Vagina (tissue), 2 donors: ENCODE results near the gene TULP1. TPM values are rescaled to one million over a fixed set of nuclear protein-coding genes. Genes with fewer than 3 reads are reported as not detected.

Source experiments
- DNase-seq, 2 donors: peaks; one replicate each; pipeline ENCODE4 v3.0.0-alpha.2; 2017; ENCODE audit errors: extremely low spot score in 2 of 2
- H3K27ac ChIP-seq: fragments of 200-600 bp; sonication (generic); one replicate; pipeline ENCODE4 v1.5.1; 2019
- H3K27me3 ChIP-seq: fragments of 200-600 bp; sonication (generic); one replicate; pipeline ENCODE4 v1.5.1; 2019
- H3K36me3 ChIP-seq, 2 donors: fragments of 200-600 bp; sonication (generic); one replicate each; pipeline ENCODE4 v1.5.1; 2017 to 2019
- H3K4me1 ChIP-seq: fragments of 200-600 bp; sonication (generic); one replicate; pipeline ENCODE4 v1.5.1; 2019
- H3K4me3 ChIP-seq, 2 donors: fragments of 200-600 bp; sonication (generic); 1 replicate in 1 of 2; 2 replicates in 1 of 2; pipeline ENCODE4 v1.5.1; 2016 to 2019
- H3K9me3 ChIP-seq: fragments of 200-600 bp; sonication (generic); one replicate; pipeline ENCODE4 v1.5.1; 2019
- POLR2A ChIP-seq, 2 donors: fragments of 450-650 bp; IDR thresholded peaks; one replicate each; pipeline ENCODE4 v1.6.1; 2017; ENCODE audit warnings: antibody characterized with exemption in 2 of 2, mild to moderate bottlenecking in 2 of 2, moderate library complexity in 2 of 2
- POLR2AphosphoS5 ChIP-seq, 2 donors: sonication (generic); formaldehyde crosslinking; IDR thresholded peaks; one replicate each; pipeline ENCODE4 v1.9.0; 2017; ENCODE audit warnings: antibody characterized with exemption in 2 of 2, mild to moderate bottlenecking in 2 of 2, low read depth in 1 of 2; ENCODE audit not compliant: insufficient read depth in 1 of 2
- intact Hi-C: fragments of 100-400 bp; cut with DNase I; formaldehyde crosslinking; loops from one replicate; pipeline ENCODE4 v1.15.1; 2023
- total RNA-seq: library from RNA; depleted of rRNA; stranded (reverse); fragments of >200 nt; gene quantifications from one replicate; pipeline ENCODE4 v1.2.3, GENCODE V29; 2016
- TF ChIP-seq, protein P1 (sequence below), 3 experiments: fragments of 450-650 bp in 2 of 3; fragments of 200-600 bp in 1 of 3; sonication (generic) in 1 of 3; IDR thresholded peaks; one replicate each; pipeline ENCODE4 v1.5.1; 2017 to 2019; ENCODE audit warnings: antibody characterized with exemption in 3 of 3, mild to moderate bottlenecking in 2 of 3, moderate library complexity in 2 of 3

The TULP1 gene
- total RNA-seq, 1 donor from 2014 or later = not detected

GRCh38 chr6:35478259-35478658, 34.4 kb downstream of the TULP1 start:
- peaks cover 0 to 44% of the 10 kb centered on the region in 2 donors for H3K36me3 ChIP-seq
- H3K27me3 ChIP-seq = no peaks in the 10 kb centered on the region
- TF ChIP-seq POLR2AphosphoS5 (IDR thresholded peaks at IDR 0.05; ENCODE audit: insufficient read depth in 1 of 2, low read depth in 1 of 2) (no peak), POLR2A (IDR thresholded peaks at IDR 0.05) (no peak)
- TF ChIP-seq, protein P1, sequence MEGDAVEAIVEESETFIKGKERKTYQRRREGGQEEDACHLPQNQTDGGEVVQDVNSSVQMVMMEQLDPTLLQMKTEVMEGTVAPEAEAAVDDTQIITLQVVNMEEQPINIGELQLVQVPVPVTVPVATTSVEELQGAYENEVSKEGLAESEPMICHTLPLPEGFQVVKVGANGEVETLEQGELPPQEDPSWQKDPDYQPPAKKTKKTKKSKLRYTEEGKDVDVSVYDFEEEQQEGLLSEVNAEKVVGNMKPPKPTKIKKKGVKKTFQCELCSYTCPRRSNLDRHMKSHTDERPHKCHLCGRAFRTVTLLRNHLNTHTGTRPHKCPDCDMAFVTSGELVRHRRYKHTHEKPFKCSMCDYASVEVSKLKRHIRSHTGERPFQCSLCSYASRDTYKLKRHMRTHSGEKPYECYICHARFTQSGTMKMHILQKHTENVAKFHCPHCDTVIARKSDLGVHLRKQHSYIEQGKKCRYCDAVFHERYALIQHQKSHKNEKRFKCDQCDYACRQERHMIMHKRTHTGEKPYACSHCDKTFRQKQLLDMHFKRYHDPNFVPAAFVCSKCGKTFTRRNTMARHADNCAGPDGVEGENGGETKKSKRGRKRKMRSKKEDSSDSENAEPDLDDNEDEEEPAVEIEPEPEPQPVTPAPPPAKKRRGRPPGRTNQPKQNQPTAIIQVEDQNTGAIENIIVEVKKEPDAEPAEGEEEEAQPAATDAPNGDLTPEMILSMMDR (IDR thresholded peaks at IDR 0.05) = no peak
- H3K27ac ChIP-seq = no peak overlapping the region
- no peak overlapping the region for H3K4me3 ChIP-seq
- intact Hi-C loops = no loop called here
- no peaks in the 10 kb centered on the region for H3K4me1 ChIP-seq
- no peak for DNase-seq
- no peaks in the 10 kb centered on the region for H3K9me3 ChIP-seq

DNA sequence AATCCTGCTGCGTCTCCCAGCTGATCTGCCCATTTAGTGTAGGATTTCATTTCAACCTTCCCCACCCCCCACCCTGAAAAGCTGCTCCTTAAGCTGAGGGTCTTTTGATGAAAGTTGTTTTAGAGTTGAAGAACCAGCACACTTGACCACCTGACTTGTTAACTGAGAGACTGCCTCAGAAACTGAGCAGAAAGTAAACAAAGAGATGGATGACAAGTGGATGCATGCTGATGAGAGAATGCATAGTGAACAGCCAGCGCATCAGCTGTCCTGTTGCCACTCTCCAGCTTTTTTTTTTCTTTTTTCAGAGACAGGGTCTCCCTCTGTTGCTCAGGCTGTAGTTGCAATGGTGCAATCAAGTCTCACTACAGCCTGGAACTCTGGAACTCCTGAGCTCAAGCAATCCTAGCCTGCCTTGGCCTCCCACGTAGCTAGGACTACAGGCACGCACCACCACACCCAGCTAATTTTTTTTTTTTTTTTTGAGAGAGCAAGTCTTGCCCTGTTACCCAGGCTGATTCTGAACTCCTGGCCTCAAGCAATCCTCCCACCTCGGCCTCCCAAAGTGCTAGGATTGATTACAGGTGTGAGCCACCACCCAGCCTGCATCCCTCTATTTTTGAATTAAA, 35.0 kb downstream of the TULP1 start:
- DNase-seq = no peak
- Histone ChIP-seq H3K27ac (no peak overlapping the region), H3K4me1 (peaks cover 2% of the 10 kb centered on the region), H3K4me3 (no peak overlapping the region), H3K27me3 (no peaks in the 10 kb centered on the region), H3K9me3 (no peaks in the 10 kb centered on the region), H3K36me3 (peaks cover 0 to 44% of the 10 kb centered on the region in 2 donors)
- TF ChIP-seq, protein P1 (IDR thresholded peaks at IDR 0.05) = no peak
- TF ChIP-seq POLR2A (IDR thresholded peaks at IDR 0.05) (no peak), POLR2AphosphoS5 (IDR thresholded peaks at IDR 0.05; ENCODE audit: insufficient read depth in 1 of 2, low read depth in 1 of 2) (no peak)
- intact Hi-C loops = no loop called here

DNA sequence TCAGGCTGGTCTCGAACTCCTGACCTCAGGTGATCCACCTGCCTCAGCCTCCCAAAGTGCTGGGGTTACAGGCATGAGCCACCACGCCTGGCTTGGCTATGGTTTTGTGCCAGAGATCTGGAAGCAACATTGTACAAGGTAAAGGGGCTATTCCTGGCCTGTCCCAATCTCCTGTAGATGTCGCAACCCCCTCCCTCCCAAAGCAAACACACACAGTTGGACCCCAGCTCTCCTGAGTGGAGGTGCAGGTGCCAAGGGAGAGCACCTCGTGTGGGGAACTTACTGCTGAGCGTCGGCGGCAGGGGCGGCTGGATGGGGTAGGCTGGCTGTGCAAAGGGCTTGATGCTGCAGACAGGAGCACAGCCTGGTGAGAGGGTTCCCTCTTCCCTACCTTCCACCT, 35.7 kb downstream of the TULP1 start:
- H3K9me3 ChIP-seq = no peaks in the 10 kb centered on the region
- TF ChIP-seq POLR2AphosphoS5 (IDR thresholded peaks at IDR 0.05; ENCODE audit: insufficient read depth in 1 of 2, low read depth in 1 of 2) (no peak), POLR2A (IDR thresholded peaks at IDR 0.05) (no peak)
- TF ChIP-seq, protein P1 (IDR thresholded peaks at IDR 0.05) = no peak
- no peak for DNase-seq
- intact Hi-C loops = no loop called here
- H3K4me3 ChIP-seq = no peak overlapping the region
- H3K36me3 ChIP-seq = peaks cover 0 to 44% of the 10 kb centered on the region in 2 donors
- peaks cover 8% of the 10 kb centered on the region for H3K4me1 ChIP-seq
- H3K27ac ChIP-seq = no peak overlapping the region
- no peaks in the 10 kb centered on the region for H3K27me3 ChIP-seq

DNA sequence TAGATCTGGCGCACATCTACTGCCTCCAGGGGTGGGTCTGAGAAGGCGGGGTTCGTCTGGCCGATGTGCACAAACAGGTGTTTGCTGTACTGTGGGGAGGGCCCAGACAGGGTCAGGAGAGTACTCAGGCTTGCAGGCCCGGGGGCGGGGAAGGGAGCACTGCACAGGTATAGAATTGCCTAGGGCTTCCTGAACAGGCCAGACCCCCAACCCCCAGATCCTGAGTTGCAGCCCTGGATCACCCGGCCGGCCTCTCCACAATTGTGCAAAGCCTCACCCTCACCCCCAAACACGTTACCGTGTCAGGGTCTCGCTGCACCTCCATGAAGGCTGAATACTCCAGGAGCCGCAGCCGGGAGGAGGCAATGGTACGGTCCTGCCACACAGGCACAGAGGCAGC, 36.7 kb downstream of the TULP1 start:
- no peak for DNase-seq
- H3K27ac ChIP-seq = no peak overlapping the region
- H3K4me3 ChIP-seq = no peak overlapping the region
- no peaks in the 10 kb centered on the region for H3K27me3 ChIP-seq
- H3K36me3 ChIP-seq = peaks cover 0 to 53% of the 10 kb centered on the region in 2 donors
- H3K4me1 ChIP-seq = peaks cover 18% of the 10 kb centered on the region
- H3K9me3 ChIP-seq = no peaks in the 10 kb centered on the region
- no peak for TF ChIP-seq POLR2AphosphoS5 (IDR thresholded peaks at IDR 0.05; ENCODE audit: insufficient read depth in 1 of 2, low read depth in 1 of 2)
- no peak for TF ChIP-seq POLR2A (IDR thresholded peaks at IDR 0.05)
- TF ChIP-seq, protein P1 (IDR thresholded peaks at IDR 0.05) = no peak
- intact Hi-C loops = no loop called here

DNA sequence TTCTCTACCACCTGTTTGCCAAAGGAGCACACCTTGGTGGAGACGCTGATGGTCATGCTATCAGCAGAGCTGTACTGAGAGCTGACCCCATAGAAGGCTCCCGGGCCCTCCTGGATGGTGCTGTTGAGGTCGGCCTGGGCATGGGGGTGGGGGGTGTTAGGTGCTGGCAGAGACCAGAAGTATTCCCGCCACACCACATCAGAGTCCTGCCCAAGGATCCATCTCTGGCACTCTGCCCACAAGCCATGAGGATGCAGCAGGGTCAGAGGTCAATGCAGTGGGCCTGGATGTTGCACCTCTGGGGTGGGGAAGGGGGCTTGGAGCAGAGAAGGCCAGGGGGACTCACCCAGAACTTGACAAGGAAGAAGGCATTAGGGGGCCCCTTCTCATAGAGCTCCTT, 37.1 kb downstream of the TULP1 start:
- Histone ChIP-seq H3K36me3 (peaks cover 0 to 57% of the 10 kb centered on the region in 2 donors), H3K27me3 (no peaks in the 10 kb centered on the region), H3K27ac (no peak overlapping the region), H3K4me1 (peaks cover 23% of the 10 kb centered on the region), H3K9me3 (no peaks in the 10 kb centered on the region), H3K4me3 (no peak overlapping the region)
- TF ChIP-seq, protein P1 (IDR thresholded peaks at IDR 0.05) = no peak
- TF ChIP-seq POLR2AphosphoS5 (IDR thresholded peaks at IDR 0.05; ENCODE audit: insufficient read depth in 1 of 2, low read depth in 1 of 2) (no peak), POLR2A (IDR thresholded peaks at IDR 0.05) (no peak)
- DNase-seq = no peak
- intact Hi-C loops = no loop called here
